Suprapubic skin (tissue), 4 donors: ENCODE results near the gene SERPINB6.
"Not testable (repeated sequence)": the region's sequence is repeated elsewhere in the genome, so short reads cannot be mapped to it uniquely, and the experiment has no call there.

Source experiments
- POLR2A ChIP-seq, 2 donors: fragments of 450-650 bp; IDR thresholded peaks; one replicate each; pipeline ENCODE4 v1.6.1; 2017; ENCODE audit warnings: antibody characterized with exemption in 2 of 2, mild to moderate bottlenecking in 2 of 2, moderate library complexity in 2 of 2
- POLR2AphosphoS5 ChIP-seq, 3 donors: sonication (generic); formaldehyde crosslinking; IDR thresholded peaks; one replicate each; pipeline ENCODE4 v1.6.1; 2017; ENCODE audit warnings: antibody characterized with exemption in 3 of 3
- TF ChIP-seq, protein P1 (sequence below), 2 donors: fragments of 200-600 bp in 1 of 2; fragments of 450-650 bp in 1 of 2; sonication (generic) in 1 of 2; IDR thresholded peaks; one replicate each; pipeline ENCODE4 v1.5.1; 2016 to 2019; ENCODE audit warnings: antibody characterized with exemption in 2 of 2, mild to moderate bottlenecking in 1 of 2, moderate library complexity in 1 of 2

DNA sequence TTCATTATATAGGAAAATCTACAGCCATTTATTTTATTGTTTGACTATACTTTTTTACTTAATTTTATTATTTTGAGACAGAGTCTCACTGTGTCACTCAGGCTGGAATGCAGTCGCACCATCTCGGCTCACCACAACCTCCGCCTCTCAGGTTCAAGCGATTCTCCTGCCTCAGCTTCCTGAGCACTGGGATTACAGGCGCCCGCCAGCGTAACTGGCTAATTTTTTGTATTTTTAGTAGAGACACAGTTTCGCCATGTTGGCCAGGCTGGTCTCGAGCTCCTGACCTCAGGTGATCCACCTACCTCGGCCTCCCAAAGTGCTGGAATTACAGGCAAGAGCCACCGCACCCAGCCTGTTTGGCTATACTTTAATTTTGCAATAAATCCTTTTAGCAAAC, 38.5 kb downstream of the SERPINB6 start:
- TF ChIP-seq, protein P1, sequence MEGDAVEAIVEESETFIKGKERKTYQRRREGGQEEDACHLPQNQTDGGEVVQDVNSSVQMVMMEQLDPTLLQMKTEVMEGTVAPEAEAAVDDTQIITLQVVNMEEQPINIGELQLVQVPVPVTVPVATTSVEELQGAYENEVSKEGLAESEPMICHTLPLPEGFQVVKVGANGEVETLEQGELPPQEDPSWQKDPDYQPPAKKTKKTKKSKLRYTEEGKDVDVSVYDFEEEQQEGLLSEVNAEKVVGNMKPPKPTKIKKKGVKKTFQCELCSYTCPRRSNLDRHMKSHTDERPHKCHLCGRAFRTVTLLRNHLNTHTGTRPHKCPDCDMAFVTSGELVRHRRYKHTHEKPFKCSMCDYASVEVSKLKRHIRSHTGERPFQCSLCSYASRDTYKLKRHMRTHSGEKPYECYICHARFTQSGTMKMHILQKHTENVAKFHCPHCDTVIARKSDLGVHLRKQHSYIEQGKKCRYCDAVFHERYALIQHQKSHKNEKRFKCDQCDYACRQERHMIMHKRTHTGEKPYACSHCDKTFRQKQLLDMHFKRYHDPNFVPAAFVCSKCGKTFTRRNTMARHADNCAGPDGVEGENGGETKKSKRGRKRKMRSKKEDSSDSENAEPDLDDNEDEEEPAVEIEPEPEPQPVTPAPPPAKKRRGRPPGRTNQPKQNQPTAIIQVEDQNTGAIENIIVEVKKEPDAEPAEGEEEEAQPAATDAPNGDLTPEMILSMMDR (IDR thresholded peaks at IDR 0.05) = not testable (repeated sequence)
- not testable (repeated sequence) for TF ChIP-seq POLR2A, POLR2AphosphoS5 (IDR thresholded peaks at IDR 0.05)
